ENCODE data around the gene STMN3.

The STMN3 gene

DNA sequence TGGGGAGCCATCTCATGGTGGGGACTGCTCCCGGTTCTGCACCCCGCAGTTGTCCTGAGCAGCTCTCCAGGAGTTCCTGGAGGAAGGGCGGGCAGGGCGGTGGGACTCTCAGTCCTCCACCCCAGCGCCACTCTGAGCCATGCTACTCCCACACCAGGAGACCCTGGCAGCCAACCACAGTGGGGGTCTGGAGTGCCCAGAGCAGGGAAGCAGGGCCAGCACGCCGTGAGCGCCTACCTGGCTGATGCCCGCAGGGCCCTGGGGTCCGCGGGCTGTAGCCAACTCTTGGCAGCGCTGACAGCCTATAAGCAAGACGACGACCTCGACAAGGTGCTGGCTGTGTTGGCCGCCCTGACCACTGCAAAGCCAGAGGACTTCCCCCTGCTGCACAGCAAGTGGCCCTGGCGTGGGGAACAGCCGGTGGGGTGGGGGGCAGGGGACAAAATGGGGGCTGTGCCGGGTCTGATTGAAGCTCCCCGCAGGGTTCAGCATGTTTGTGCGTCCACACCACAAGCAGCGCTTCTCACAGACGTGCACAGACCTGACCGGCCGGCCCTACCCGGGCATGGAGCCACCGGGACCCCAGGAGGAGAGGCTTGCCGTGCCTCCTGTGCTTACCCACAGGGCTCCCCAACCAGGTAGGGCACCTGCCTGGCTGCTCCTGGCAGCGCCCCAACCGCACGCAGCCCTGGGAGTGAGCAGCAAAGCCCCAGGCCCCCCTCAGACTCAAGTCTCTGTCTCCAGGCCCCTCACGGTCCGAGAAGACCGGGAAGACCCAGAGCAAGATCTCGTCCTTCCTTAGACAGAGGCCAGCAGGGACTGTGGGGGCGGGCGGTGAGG lies 41.6 kb upstream of the STMN3 start:
- TF ChIP-seq, protein P1, sequence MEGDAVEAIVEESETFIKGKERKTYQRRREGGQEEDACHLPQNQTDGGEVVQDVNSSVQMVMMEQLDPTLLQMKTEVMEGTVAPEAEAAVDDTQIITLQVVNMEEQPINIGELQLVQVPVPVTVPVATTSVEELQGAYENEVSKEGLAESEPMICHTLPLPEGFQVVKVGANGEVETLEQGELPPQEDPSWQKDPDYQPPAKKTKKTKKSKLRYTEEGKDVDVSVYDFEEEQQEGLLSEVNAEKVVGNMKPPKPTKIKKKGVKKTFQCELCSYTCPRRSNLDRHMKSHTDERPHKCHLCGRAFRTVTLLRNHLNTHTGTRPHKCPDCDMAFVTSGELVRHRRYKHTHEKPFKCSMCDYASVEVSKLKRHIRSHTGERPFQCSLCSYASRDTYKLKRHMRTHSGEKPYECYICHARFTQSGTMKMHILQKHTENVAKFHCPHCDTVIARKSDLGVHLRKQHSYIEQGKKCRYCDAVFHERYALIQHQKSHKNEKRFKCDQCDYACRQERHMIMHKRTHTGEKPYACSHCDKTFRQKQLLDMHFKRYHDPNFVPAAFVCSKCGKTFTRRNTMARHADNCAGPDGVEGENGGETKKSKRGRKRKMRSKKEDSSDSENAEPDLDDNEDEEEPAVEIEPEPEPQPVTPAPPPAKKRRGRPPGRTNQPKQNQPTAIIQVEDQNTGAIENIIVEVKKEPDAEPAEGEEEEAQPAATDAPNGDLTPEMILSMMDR (IDR thresholded peaks at IDR 0.05; ENCODE audit: low read depth, low read length, missing control alignments) = no peak
- H3K4me3 ChIP-seq (ENCODE audit: low read depth, low read length) = no peak overlapping the region
- DNase-seq (ENCODE audit: low read depth) = no peak

DNA sequence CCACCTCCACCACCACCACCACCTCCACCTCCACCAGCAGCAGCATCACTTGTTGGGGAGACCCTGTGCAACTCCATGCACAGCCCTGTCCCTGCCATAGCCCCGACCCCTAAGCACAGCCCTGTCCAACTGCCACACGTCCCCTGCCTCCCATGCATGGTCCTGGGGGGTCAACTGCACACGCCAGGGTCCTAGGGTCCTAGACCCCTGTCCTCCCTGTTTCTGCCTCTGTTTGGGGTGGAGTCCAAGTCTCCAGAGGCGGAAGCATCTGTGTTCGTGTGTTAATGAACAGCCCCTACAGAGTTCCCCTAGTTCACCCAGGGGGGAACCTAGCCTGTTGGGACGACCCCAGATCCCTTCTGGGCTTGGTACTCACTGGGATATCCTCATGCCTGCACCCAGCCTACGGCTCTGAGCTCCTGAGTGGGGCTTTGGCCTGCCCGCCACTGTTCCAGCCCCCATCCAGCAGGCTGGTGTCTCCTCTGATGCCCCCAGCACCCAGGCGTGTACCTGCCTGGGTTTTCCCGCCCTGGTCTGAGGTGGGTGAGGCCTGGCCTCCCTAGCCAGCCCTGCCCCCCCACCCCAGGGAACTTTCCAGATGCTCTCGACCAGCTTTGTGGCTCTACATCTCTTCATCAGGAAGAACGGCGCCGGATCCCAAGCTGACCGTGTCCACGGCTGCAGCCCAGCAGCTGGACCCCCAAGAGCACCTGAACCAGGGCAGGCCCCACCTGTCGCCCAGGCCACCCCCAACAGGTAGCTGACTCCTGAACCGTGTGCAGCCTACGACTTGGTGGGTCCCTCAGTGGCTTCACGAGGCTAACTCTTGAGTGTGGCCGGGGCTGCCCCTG lies 40.7 kb upstream of the STMN3 start:
- TF ChIP-seq, protein P1 (IDR thresholded peaks at IDR 0.05; ENCODE audit: low read depth, low read length, missing control alignments) = no peak
- DNase-seq (ENCODE audit: low read depth) = no peak
- no peak overlapping the region for H3K4me3 ChIP-seq (ENCODE audit: low read depth, low read length)

DNA sequence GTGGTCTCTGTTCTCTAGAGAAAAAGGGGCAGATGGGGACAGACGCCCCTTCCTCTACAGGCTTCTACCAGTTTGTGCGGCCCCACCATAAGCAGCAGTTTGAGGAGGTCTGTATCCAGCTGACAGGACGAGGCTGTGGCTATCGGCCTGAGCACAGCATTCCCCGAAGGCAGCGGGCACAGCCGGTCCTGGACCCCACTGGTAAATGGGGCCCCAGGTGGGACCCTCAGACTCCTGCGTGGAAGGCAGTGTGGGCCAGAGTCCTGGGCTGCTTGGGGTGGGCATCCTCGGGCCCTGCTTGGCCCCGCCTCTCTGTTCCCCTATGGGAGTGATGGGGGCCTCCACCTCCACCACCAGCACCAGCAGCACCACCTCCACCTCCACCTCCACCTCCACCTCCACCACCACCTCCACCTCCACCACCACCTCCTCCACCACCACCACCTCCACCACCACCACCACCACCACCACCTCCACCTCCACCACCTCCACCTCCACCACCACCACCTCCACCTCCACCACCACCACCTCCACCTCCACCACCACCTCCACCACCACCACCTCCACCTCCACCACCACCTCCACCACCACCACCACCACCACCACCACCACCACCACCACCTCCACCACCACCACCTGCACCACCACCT lies 40.0 kb upstream of the STMN3 start:
- DNase-seq (ENCODE audit: low read depth) = no peak
- H3K4me3 ChIP-seq (ENCODE audit: low read depth, low read length) = no peak overlapping the region
- TF ChIP-seq, protein P1 (IDR thresholded peaks at IDR 0.05; ENCODE audit: low read depth, low read length, missing control alignments) = no peak

DNA sequence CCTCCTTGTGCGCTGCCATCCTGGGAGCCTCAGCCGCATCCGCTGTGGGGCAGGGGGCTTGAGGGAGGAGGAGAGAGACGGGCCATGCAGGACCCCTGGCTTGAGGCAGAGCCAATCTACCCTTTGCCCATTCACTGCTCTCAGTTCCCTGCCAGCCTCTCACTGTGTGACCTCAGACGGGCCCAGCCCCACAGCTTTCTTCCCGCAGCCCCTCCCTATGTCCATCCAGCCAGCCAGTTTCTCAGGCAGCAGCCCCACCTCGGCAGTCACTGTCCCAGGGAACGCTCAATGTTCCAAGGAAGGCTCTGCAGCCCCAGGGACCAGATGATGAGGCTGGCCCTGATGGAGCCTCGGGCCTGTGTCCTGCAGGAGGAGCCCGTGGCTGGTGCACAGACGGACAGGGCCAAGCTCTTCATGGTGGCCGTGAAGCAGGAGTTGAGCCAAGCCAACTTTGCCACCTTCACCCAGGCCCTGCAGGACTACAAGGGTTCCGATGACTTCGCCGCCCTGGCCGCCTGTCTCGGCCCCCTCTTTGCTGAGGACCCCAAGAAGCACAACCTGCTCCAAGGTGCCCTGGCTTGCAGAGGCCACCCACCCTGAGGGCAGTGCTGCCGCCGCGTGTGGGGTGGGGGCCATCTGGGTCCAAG lies 39.3 kb upstream of the STMN3 start:
- TF ChIP-seq, protein P1 (IDR thresholded peaks at IDR 0.05; ENCODE audit: low read depth, low read length, missing control alignments) = no peak
- no peak overlapping the region for H3K4me3 ChIP-seq (ENCODE audit: low read depth, low read length)
- DNase-seq (ENCODE audit: low read depth) = no peak

DNA sequence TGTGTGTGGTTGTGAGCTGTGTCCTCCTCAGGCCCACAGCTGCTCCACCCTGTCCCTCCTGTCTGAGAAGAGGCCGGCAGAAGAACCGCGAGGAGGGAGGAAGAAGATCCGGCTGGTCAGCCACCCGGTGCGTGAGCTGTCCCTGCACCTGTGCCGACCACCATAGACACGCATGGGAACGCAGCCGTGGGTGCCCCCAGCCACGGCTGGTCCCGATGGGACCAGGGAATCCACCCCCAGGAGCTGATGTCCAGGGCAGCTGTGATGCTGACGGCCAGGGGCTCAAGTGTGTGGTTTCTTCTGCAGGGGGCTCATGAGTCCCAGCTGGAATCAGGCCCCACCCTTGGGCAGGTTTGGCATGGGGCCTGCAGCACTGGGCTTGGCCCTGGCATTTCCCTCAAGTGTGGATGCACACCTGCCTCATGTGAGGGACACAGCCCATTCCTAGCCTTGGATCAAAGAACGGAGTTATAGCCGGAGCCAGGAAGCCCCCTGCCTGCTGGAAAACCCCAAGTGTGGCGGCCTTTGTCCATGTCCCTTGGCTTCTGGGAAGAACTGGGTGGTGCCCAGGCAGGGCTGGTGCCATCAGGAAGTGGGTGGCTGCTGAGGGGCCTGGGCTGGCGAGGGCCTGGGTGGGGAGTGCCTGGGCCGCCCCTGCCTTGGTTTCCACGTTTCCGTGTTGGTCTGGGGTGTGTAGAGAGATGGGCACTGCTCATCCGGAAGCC lies 38.6 kb upstream of the STMN3 start:
- DNase-seq (ENCODE audit: low read depth) = no peak
- H3K4me3 ChIP-seq (ENCODE audit: low read depth, low read length) = no peak overlapping the region
- TF ChIP-seq, protein P1 (IDR thresholded peaks at IDR 0.05; ENCODE audit: low read depth, low read length, missing control alignments) = no peak

Data from GM12864 (cell line).